Astrocyte (in vitro differentiated cells and primary cell): Measurements from ENCODE around the gene COPS4. TPM values are rescaled to one million over a fixed set of nuclear protein-coding genes. Genes with fewer than 3 reads are reported as not detected.

Source experiments
- DNase-seq: peaks from one replicate; pipeline ENCODE4 v3.0.0-alpha.2; 2010; ENCODE audit warnings: low read depth
- FAIRE-seq: peaks from 2 replicates; lab custom pipeline; 2011; peaks lifted over from hg19 to GRCh38; lab: Jason Lieb, UNC
- H2AFZ ChIP-seq: 2 replicates; pipeline ENCODE4 v1.6.0; 2012; ENCODE audit warnings: low read depth, low read length, inconsistent platforms
- H3K27ac ChIP-seq: 2 replicates; pipeline ENCODE4 v1.5.1; 2011; ENCODE audit warnings: low read depth, low read length, inconsistent platforms
- H3K27me3 ChIP-seq: 2 replicates; pipeline ENCODE4 v1.6.0; 2011; ENCODE audit warnings: low read length, inconsistent platforms; ENCODE audit not compliant: insufficient read depth
- H3K36me3 ChIP-seq: 2 replicates; pipeline ENCODE4 v1.5.1; 2011; ENCODE audit warnings: low read length, inconsistent platforms; ENCODE audit not compliant: insufficient read depth
- H3K4me1 ChIP-seq: 2 replicates; pipeline ENCODE4 v1.5.1; 2011; ENCODE audit warnings: low read length, inconsistent platforms; ENCODE audit not compliant: insufficient read depth
- H3K4me2 ChIP-seq: 2 replicates; pipeline ENCODE4 v1.6.0; 2012; ENCODE audit warnings: low read length, inconsistent platforms
- H3K4me3 ChIP-seq: 2 replicates; pipeline ENCODE4 v1.5.1; 2011; ENCODE audit warnings: low read depth, mild to moderate bottlenecking, low read length, inconsistent platforms; ENCODE audit not compliant: insufficient read depth
- H3K79me2 ChIP-seq: 2 replicates; pipeline ENCODE4 v1.6.0; 2012; ENCODE audit warnings: mild to moderate bottlenecking, low read length, inconsistent platforms; ENCODE audit not compliant: insufficient read depth
- H3K9ac ChIP-seq: 2 replicates; pipeline ENCODE4 v1.6.0; 2012; ENCODE audit warnings: mild to moderate bottlenecking, low read length, inconsistent platforms
- H3K9me3 ChIP-seq: 2 replicates; pipeline ENCODE4 v1.5.1; 2012; ENCODE audit warnings: low read depth, mild to moderate bottlenecking, low read length, inconsistent platforms; ENCODE audit not compliant: insufficient read depth
- H4K20me1 ChIP-seq: 2 replicates; pipeline ENCODE4 v1.6.0; 2012; ENCODE audit warnings: low read length, inconsistent platforms; ENCODE audit not compliant: insufficient read depth
- H3K27ac Mint-ChIP-seq: one replicate; pipeline ENCODE4 v1.8.0; 2021; ENCODE audit warnings: mild to moderate bottlenecking, mixed read lengths; ENCODE audit not compliant: unreplicated experiment
- H3K27me3 Mint-ChIP-seq: one replicate; pipeline ENCODE4 v1.8.0; 2021; ENCODE audit warnings: low read depth, mixed read lengths; ENCODE audit not compliant: unreplicated experiment
- H3K36me3 Mint-ChIP-seq: one replicate; pipeline ENCODE4 v1.8.0; 2021; ENCODE audit warnings: low read depth, mixed read lengths; ENCODE audit not compliant: unreplicated experiment
- H3K4me1 Mint-ChIP-seq: one replicate; pipeline ENCODE4 v1.8.0; 2021; ENCODE audit warnings: low read depth, mixed read lengths; ENCODE audit not compliant: unreplicated experiment
- H3K4me3 Mint-ChIP-seq: one replicate; pipeline ENCODE4 v1.8.0; 2021; ENCODE audit warnings: mild to moderate bottlenecking, moderate library complexity, mixed read lengths; ENCODE audit not compliant: unreplicated experiment
- H3K9me3 Mint-ChIP-seq: one replicate; pipeline ENCODE4 v1.8.0; 2021; ENCODE audit warnings: mild to moderate bottlenecking, mixed read lengths; ENCODE audit not compliant: unreplicated experiment
- EZH2 ChIP-seq: IDR thresholded peaks from 2 replicates; pipeline ENCODE4 v1.6.1; 2012; ENCODE audit warnings: mild to moderate bottlenecking, low read length, inconsistent platforms; ENCODE audit not compliant: insufficient read depth
- total RNA-seq: library from RNA; stranded (reverse); gene quantifications from 2 replicates; pipeline ENCODE4 v1.2.1, GENCODE V29; 2021
- TF ChIP-seq, protein P1 (sequence below): IDR thresholded peaks from 2 replicates; pipeline ENCODE4 v1.5.1; 2011; ENCODE audit warnings: low read depth, mild to moderate bottlenecking, inconsistent platforms, low read length, moderate library complexity; ENCODE audit not compliant: insufficient read depth

Gene COPS4
- total RNA-seq, 1 donor from 2014 or later, result 39.3 TPM

DNA sequence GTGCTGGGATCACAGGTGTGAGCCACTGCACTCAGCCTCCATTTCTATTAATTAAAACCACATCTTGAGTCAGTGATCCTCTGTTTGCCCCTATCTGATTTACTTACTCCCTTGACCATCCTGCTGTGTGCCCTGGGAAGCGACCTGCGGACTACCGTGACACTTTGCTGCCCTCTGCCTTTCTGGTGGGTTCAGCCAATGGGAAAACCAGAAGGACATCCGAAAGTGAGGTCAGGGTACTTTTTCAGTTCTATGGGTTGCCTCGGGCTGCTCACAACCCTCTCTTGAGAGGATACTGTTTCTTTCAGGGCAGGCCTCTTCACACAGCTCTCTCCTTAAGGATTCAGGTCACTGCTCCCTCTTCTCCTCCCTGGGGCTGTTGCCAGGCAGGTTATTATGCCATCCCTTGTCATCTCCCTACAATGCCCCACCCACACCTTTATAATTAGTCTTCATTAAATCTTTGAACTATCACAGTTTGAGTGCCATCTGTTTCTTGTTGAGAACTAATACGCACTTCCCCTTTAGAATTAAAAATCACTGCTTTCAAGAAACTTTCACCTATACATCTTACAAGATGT is 58.2 kb downstream of the COPS4 start:
- Histone ChIP-seq H3K27me3 (peaks cover 11% of the 10 kb centered on the region), H2AFZ (no peak overlapping the region), H3K4me1 (no peaks in the 10 kb centered on the region), H3K27ac (no peak overlapping the region), H3K36me3 (no peaks in the 10 kb centered on the region), H3K9me3 (no peaks in the 10 kb centered on the region), H4K20me1 (no peaks in the 10 kb centered on the region), H3K4me3 (no peak overlapping the region), H3K79me2 (no peaks in the 10 kb centered on the region), H3K9ac (no peak overlapping the region), H3K4me2 (no peak overlapping the region)
- H3K27me3 Mint-ChIP-seq, result peaks cover 2% of the 10 kb centered on the region
- peaks cover 3% of the 10 kb centered on the region for H3K9me3 Mint-ChIP-seq
- H3K4me1 Mint-ChIP-seq, result no peaks in the 10 kb centered on the region
- FAIRE-seq (no peak), DNase-seq (no peak)
- no peak overlapping the region for H3K27ac Mint-ChIP-seq
- H3K36me3 Mint-ChIP-seq, result peaks cover 5% of the 10 kb centered on the region
- H3K4me3 Mint-ChIP-seq, result no peak overlapping the region
- TF ChIP-seq, protein P1, sequence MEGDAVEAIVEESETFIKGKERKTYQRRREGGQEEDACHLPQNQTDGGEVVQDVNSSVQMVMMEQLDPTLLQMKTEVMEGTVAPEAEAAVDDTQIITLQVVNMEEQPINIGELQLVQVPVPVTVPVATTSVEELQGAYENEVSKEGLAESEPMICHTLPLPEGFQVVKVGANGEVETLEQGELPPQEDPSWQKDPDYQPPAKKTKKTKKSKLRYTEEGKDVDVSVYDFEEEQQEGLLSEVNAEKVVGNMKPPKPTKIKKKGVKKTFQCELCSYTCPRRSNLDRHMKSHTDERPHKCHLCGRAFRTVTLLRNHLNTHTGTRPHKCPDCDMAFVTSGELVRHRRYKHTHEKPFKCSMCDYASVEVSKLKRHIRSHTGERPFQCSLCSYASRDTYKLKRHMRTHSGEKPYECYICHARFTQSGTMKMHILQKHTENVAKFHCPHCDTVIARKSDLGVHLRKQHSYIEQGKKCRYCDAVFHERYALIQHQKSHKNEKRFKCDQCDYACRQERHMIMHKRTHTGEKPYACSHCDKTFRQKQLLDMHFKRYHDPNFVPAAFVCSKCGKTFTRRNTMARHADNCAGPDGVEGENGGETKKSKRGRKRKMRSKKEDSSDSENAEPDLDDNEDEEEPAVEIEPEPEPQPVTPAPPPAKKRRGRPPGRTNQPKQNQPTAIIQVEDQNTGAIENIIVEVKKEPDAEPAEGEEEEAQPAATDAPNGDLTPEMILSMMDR, result no peak
- no peak for TF ChIP-seq EZH2

DNA sequence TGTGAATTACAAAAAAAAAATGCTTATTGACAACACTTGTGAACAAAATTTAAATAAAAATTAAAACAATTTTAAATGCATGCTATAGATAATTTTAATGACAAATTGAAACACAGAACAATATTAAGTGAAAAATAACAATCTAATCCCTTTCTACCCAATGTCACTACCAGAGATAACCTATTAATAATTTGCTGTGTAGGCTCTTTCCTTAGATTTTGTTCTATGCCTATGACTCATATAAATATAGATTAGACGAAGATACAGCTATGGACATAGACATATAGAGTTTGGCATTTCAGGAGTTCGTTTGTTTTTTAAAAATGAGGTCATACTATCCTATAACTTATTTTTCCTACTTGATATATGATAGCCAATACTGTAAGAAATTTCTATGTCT is 61.4 kb downstream of the COPS4 start:
- H3K4me3 Mint-ChIP-seq, result no peak overlapping the region
- Histone ChIP-seq H4K20me1 (no peaks in the 10 kb centered on the region), H3K4me2 (no peak overlapping the region), H3K36me3 (no peaks in the 10 kb centered on the region), H3K27ac (no peak overlapping the region), H3K4me3 (no peak overlapping the region), H2AFZ (no peak overlapping the region), H3K9me3 (no peaks in the 10 kb centered on the region), H3K79me2 (no peaks in the 10 kb centered on the region), H3K9ac (no peak overlapping the region), H3K27me3 (peaks cover 7% of the 10 kb centered on the region), H3K4me1 (no peaks in the 10 kb centered on the region)
- H3K27ac Mint-ChIP-seq, result no peak overlapping the region
- H3K36me3 Mint-ChIP-seq, result peaks cover 8% of the 10 kb centered on the region
- TF ChIP-seq, protein P1, result no peak
- no peak for TF ChIP-seq EZH2
- H3K27me3 Mint-ChIP-seq, result peaks cover 2% of the 10 kb centered on the region
- no peaks in the 10 kb centered on the region for H3K4me1 Mint-ChIP-seq
- DNase-seq (no peak), FAIRE-seq (peak; percentile 47)
- H3K9me3 Mint-ChIP-seq, result peaks cover 5% of the 10 kb centered on the region

DNA sequence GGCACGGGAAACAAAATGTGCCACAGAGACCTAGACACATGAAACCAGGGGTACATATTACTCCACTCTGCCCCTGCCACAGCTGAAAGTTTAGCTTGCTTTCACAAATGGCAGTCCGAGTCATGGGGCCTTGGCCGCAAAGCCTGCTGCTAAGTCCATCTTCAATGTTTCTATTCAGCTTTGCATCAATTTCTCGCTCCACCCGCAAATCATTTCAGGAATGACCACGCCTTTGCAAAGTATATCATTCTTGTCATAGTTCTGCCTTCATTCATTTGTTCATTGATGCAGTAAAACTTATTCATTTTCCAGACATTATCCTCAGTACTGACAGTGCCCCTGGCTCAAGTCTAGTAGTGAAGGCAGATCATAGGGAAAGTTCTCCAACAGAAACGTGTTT is 70.0 kb downstream of the COPS4 start:
- no peak for TF ChIP-seq EZH2
- TF ChIP-seq, protein P1, result no peak
- Histone ChIP-seq H3K27ac (no peak overlapping the region), H3K36me3 (no peaks in the 10 kb centered on the region), H3K9ac (no peak overlapping the region), H2AFZ (no peak overlapping the region), H3K4me3 (no peak overlapping the region), H3K79me2 (no peaks in the 10 kb centered on the region), H3K4me1 (peaks cover 2% of the 10 kb centered on the region), H3K9me3 (no peaks in the 10 kb centered on the region), H3K4me2 (no peak overlapping the region), H3K27me3 (no peaks in the 10 kb centered on the region), H4K20me1 (no peaks in the 10 kb centered on the region)
- Mint-ChIP-seq H3K36me3 (peaks cover 12% of the 10 kb centered on the region), H3K27me3 (no peaks in the 10 kb centered on the region), H3K27ac (no peak overlapping the region), H3K4me3 (no peak overlapping the region), H3K4me1 (peaks cover 6% of the 10 kb centered on the region), H3K9me3 (peaks cover 2% of the 10 kb centered on the region)
- DNase-seq, result no peak
- FAIRE-seq, result no peak
